HEK293 (cell line): ENCODE results near the gene VEPH1.

ENCODE experiments used
- CTCF ChIP-seq: fragments of 450-650 bp; formaldehyde crosslinking; IDR thresholded peaks from 2 replicates; pipeline ENCODE4 v1.5.1; 2016; ENCODE audit warnings: missing biosample characterization, missing genetic modification characterization
- KLF16 ChIP-seq: fragments of 450-650 bp; formaldehyde crosslinking; IDR thresholded peaks from 2 replicates; pipeline ENCODE4 v1.5.1; 2017; ENCODE audit warnings: missing biosample characterization, missing genetic modification characterization
- PRDM1 ChIP-seq: fragments of 450-650 bp; formaldehyde crosslinking; IDR thresholded peaks from 2 replicates; pipeline ENCODE4; 2016; ENCODE audit warnings: missing biosample characterization, missing genetic modification characterization
- SETDB1 ChIP-seq: IDR thresholded peaks from one replicate; pipeline ENCODE4 v1.6.1; 2017; ENCODE audit warnings: mild to moderate bottlenecking, low read length, moderate library complexity, mixed read lengths; ENCODE audit not compliant: insufficient read length
- ZNF174 ChIP-seq: fragments of 450-650 bp; formaldehyde crosslinking; IDR thresholded peaks from 2 replicates; pipeline ENCODE4 v1.5.0; 2017; ENCODE audit warnings: missing biosample characterization, mild to moderate bottlenecking, missing genetic modification characterization
- ZNF292 ChIP-seq: fragments of 450-650 bp; formaldehyde crosslinking; IDR thresholded peaks from 2 replicates; pipeline ENCODE4 v1.5.1; 2016; ENCODE audit warnings: low read depth, missing biosample characterization, missing genetic modification characterization, borderline replicate concordance
- ZNF335 ChIP-seq: fragments of 450-650 bp; formaldehyde crosslinking; conservative IDR thresholded peaks from 2 replicates; pipeline ENCODE4 v1.5.1; 2016; ENCODE audit warnings: missing biosample characterization, missing genetic modification characterization
- ZSCAN16 ChIP-seq: fragments of 450-650 bp; formaldehyde crosslinking; IDR thresholded peaks from 2 replicates; pipeline ENCODE4 v1.5.1; 2016; ENCODE audit warnings: missing biosample characterization, missing genetic modification characterization
- ZSCAN23 ChIP-seq: fragments of 450-650 bp; formaldehyde crosslinking; IDR thresholded peaks from 2 replicates; pipeline ENCODE4 v1.5.1; 2016; ENCODE audit warnings: missing biosample characterization, missing genetic modification characterization

DNA sequence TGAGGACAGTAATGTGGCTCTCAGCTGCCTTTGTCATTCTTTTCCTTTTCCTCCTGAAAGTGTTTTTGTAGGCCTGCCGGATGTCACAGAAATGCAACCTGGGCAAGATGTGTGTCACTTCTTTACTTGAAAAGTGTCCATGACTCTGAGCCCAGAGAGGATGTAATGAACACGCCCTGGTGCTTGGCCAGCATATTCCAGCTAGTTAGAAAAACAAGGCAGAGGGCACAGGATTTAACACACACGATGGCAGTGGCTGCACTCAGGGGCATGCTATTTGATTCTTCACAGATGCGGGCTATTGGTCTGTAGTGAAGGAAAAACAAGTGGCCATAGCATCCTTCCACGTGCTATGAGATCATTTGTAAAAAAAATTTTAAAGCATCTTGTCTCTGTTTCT is 96.8 kb downstream of the VEPH1 start:
- TF ChIP-seq CTCF (tag by site-specific recombination) (no peak), ZSCAN16 (tag by site-specific recombination) (no peak), ZNF292 (tag by site-specific recombination) (no peak), PRDM1 (tag by site-specific recombination) (no peak), KLF16 (tag by site-specific recombination) (no peak), SETDB1 (no peak), ZNF335 (tag by site-specific recombination) (no peak), ZSCAN23 (tag by site-specific recombination) (no peak), ZNF174 (tag by site-specific recombination) (no peak)
